ENCODE data around the gene TMEM63C.

DNA sequence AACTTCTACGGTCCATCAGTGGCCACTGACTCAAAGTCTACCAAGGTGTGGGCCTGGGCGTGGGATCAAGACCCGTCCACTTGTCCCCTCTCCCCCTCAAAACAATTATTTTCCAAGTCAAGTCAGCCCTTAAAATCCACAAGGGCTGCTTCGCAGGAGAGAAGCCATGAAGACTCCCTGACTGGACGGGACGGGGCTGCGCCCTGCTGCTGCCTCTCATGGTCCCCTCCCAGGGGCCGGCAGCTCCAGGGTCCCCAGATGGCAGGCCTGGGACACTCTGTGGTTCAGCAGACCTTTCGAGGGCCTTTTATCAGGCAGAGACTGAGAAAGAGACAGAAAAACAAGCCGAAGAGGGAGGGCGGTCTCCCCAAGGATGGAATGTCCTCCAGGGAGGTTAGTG lies 78.6 kb downstream of the TMEM63C start:
- TF ChIP-seq REST (tag by site-specific recombination; IDR thresholded peaks at IDR 0.05) = no peak
- no peak for TF ChIP-seq ZNF404 (tag by site-specific recombination; IDR thresholded peaks at IDR 0.05)
- no peak for TF ChIP-seq ZBTB1 (tag by site-specific recombination; IDR thresholded peaks at IDR 0.05)
- no peak for TF ChIP-seq BCL11A (tag by site-specific recombination; IDR thresholded peaks at IDR 0.05; ENCODE audit: low read depth)
- TF ChIP-seq, protein P1, sequence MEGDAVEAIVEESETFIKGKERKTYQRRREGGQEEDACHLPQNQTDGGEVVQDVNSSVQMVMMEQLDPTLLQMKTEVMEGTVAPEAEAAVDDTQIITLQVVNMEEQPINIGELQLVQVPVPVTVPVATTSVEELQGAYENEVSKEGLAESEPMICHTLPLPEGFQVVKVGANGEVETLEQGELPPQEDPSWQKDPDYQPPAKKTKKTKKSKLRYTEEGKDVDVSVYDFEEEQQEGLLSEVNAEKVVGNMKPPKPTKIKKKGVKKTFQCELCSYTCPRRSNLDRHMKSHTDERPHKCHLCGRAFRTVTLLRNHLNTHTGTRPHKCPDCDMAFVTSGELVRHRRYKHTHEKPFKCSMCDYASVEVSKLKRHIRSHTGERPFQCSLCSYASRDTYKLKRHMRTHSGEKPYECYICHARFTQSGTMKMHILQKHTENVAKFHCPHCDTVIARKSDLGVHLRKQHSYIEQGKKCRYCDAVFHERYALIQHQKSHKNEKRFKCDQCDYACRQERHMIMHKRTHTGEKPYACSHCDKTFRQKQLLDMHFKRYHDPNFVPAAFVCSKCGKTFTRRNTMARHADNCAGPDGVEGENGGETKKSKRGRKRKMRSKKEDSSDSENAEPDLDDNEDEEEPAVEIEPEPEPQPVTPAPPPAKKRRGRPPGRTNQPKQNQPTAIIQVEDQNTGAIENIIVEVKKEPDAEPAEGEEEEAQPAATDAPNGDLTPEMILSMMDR (tag by site-specific recombination; IDR thresholded peaks at IDR 0.05) = no peak
- no peak for TF ChIP-seq ZFP37 (tag by site-specific recombination; IDR thresholded peaks at IDR 0.05)
- TF ChIP-seq SCRT1 (tag by site-specific recombination; IDR thresholded peaks at IDR 0.05; ENCODE audit: borderline replicate concordance) = no peak
- TF ChIP-seq, protein P2, sequence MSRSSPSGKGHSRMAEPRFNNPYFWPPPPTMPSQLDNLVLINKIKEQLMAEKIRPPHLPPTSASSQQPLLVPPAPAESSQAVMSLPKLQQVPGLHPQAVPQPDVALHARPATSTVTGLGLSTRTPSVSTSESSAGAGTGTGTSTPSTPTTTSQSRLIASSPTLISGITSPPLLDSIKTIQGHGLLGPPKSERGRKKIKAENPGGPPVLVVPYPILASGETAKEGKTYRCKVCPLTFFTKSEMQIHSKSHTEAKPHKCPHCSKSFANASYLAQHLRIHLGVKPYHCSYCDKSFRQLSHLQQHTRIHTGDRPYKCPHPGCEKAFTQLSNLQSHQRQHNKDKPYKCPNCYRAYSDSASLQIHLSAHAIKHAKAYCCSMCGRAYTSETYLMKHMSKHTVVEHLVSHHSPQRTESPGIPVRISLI (tag by site-specific recombination; IDR thresholded peaks at IDR 0.05) = no peak
